ENCODE measurements around the gene FAM3A. TPM values are rescaled to one million over a fixed set of nuclear protein-coding genes. Genes with fewer than 3 reads are reported as not detected.

FAM3A gene
- total and polyA plus RNA-seq, 9 of the 15 experiments (the other 6 are each of a cell fraction or from before 2014, with no cell fraction given) = 0.75 to 70.6 (median 27.0) TPM

DNA sequence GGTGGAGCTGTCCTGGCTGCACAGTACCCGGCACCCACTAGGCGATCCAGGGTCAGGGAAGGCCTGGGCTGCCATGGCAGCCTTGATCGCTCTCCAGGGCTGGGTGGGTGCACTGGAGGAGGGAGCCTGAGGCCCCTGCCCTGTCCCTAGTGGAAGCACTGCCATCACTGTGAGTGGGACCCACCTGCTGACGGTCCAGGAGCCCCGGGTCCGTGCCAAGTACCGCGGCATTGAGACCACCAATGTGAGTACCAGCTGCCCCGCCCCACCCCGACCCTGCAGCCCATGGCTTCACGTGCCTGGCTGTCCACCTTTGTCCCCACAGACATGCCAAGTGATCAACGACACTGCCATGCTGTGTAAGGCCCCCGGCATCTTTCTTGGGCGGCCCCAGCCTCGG is 49.1 kb downstream of the FAM3A start (continued):
- TF ChIP-seq MTA2 (IDR thresholded peaks at IDR 0.05; ENCODE audit: low read depth) (no peak), ZNF232 (CRISPR knock-in tag; IDR thresholded peaks at IDR 0.05) (no peak), ZNF24 (IDR thresholded peaks at IDR 0.05) (no peak), FUS (optimal IDR thresholded peaks at IDR 0.05; ENCODE audit: low read depth, low read length) (no peak), PREB (CRISPR knock-in tag; IDR thresholded peaks at IDR 0.05) (no peak)
- TF ChIP-seq, protein P1, sequence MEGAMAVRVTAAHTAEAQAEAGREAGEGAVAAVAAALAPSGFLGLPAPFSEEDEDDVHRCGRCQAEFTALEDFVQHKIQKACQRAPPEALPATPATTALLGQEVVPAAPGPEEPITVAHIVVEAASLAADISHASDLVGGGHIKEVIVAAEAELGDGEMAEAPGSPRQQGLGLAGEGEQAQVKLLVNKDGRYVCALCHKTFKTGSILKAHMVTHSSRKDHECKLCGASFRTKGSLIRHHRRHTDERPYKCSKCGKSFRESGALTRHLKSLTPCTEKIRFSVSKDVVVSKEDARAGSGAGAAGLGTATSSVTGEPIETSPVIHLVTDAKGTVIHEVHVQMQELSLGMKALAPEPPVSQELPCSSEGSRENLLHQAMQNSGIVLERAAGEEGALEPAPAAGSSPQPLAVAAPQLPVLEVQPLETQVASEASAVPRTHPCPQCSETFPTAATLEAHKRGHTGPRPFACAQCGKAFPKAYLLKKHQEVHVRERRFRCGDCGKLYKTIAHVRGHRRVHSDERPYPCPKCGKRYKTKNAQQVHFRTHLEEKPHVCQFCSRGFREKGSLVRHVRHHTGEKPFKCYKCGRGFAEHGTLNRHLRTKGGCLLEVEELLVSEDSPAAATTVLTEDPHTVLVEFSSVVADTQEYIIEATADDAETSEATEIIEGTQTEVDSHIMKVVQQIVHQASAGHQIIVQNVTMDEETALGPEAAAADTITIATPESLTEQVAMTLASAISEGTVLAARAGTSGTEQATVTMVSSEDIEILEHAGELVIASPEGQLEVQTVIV (CRISPR knock-in tag; IDR thresholded peaks at IDR 0.05; ENCODE audit: borderline replicate concordance) = no peak
- TF ChIP-seq, protein P2, sequence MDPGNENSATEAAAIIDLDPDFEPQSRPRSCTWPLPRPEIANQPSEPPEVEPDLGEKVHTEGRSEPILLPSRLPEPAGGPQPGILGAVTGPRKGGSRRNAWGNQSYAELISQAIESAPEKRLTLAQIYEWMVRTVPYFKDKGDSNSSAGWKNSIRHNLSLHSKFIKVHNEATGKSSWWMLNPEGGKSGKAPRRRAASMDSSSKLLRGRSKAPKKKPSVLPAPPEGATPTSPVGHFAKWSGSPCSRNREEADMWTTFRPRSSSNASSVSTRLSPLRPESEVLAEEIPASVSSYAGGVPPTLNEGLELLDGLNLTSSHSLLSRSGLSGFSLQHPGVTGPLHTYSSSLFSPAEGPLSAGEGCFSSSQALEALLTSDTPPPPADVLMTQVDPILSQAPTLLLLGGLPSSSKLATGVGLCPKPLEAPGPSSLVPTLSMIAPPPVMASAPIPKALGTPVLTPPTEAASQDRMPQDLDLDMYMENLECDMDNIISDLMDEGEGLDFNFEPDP (CRISPR knock-in tag; IDR thresholded peaks at IDR 0.05) = no peak
